HCT116 (cell line): ENCODE measurements around the gene NELL1. TPM values are rescaled to one million over a fixed set of nuclear protein-coding genes. Genes with fewer than 3 reads are reported as not detected.

Experiments
- ATAC-seq: fragments of 200-7000 bp; cut with Tn5 transposase; 2 replicates; pipeline ENCODE4 v1.9.1; 2020; ENCODE audit warnings: mild to moderate bottlenecking, moderate library complexity
- BruUV-seq: library from RNA; stranded (reverse); fragments of 400-500 nt; replicated peaks from 2 replicates; lab custom pipeline; 2021; lab: Mats Ljungman, UMichigan
- CTCF ChIA-PET: fragments of 300-600 bp; sonication (Branson Sonifier 250); formaldehyde crosslinking; loops from one replicate; lab custom pipeline; 2021; ENCODE audit warnings: antibody characterized with exemption; lab: Charles Lee
- POLR2A ChIA-PET: fragments of 300-600, 350-600 bp; sonication (Branson Sonifier 250); formaldehyde crosslinking; loops from one replicate; lab custom pipeline; 2021; ENCODE audit warnings: antibody characterized with exemption; lab: Charles Lee
- RAD21 ChIA-PET, 2 experiments: fragments of 300-600 bp; sonication (Branson Sonifier 250); formaldehyde crosslinking; loops; one replicate each; lab custom pipeline; 2023; ENCODE audit warnings: low total read pairs in 2 of 2; ENCODE audit not compliant: uncharacterized antibody in 2 of 2, unreplicated experiment in 2 of 2, low non-redundant PET in 1 of 2; lab: Charles Lee
- DNase-seq: peaks from one replicate; pipeline ENCODE4 v3.0.0-alpha.2; 2010; ENCODE audit warnings: low read depth, low spot score
- H2AFZ ChIP-seq: fragments of 200-600 bp; shearing (Covaris generic), sonication (generic); 2 replicates; pipeline ENCODE4 v1.6.1; 2017; ENCODE audit warnings: low read depth, mixed run types, mixed read lengths, antibody characterized with exemption, low read length; ENCODE audit not compliant: poor library complexity, severe bottlenecking
- H3K27ac ChIP-seq: 2 replicates; pipeline ENCODE4 v1.5.1; 2012; ENCODE audit warnings: low read depth, low read length
- H3K27me3 ChIP-seq: fragments of 200-600 bp; sonication (generic); 2 replicates; pipeline ENCODE4 v1.6.1; 2016; ENCODE audit warnings: mixed run types, low read length, mixed read lengths; ENCODE audit not compliant: insufficient read depth
- H3K36me3 ChIP-seq, 2 experiments: fragments of 200-500 bp in 1 of 2; fragments of 200-600 bp in 1 of 2; sonication (Bioruptor generic) in 1 of 2; sonication (generic) in 1 of 2; 2 replicates each; pipeline versions ENCODE4 v1.5.1 to v1.6.1; 2014 to 2016; ENCODE audit warnings: low read length in 2 of 2, inconsistent platforms in 1 of 2, mixed read lengths in 1 of 2, mixed run types in 1 of 2; ENCODE audit not compliant: insufficient read depth in 2 of 2, control insufficient read depth in 1 of 2
- H3K4me1 ChIP-seq, 2 experiments: fragments of 200-600 bp in 1 of 2; sonication (generic) in 1 of 2; 2 replicates each; pipeline versions ENCODE4 v1.5.1 to v1.6.1; 2012 to 2017; ENCODE audit warnings: low read length in 2 of 2, inconsistent platforms in 1 of 2, mild to moderate bottlenecking in 1 of 2, mixed read lengths in 1 of 2, mixed run types in 1 of 2, moderate library complexity in 1 of 2; ENCODE audit not compliant: insufficient read depth in 2 of 2, control insufficient read depth in 1 of 2
- H3K4me2 ChIP-seq: fragments of 200-600 bp; sonication (generic); 2 replicates; pipeline ENCODE4 v1.6.1; 2017; ENCODE audit warnings: mixed run types, low read length, mixed read lengths
- H3K4me3 ChIP-seq, 2 experiments: fragments of 200-600 bp in 1 of 2; sonication (generic) in 1 of 2; replicated peaks in 1 of 2; 2 replicates each; pipeline ENCODE4 v1.5.1; 2011 to 2016; ENCODE audit warnings: low read length in 2 of 2, control low read depth in 1 of 2, low read depth in 1 of 2, mild to moderate bottlenecking in 1 of 2, mixed read lengths in 1 of 2, mixed run types in 1 of 2
- H3K79me2 ChIP-seq: fragments of 200-600 bp; sonication (generic); 2 replicates; pipeline ENCODE4 v1.6.1; 2017; ENCODE audit warnings: mild to moderate bottlenecking, mixed run types, low read length, moderate library complexity, mixed read lengths; ENCODE audit not compliant: insufficient read depth
- H3K9ac ChIP-seq: fragments of 200-600 bp; sonication (generic); 2 replicates; pipeline ENCODE4 v1.6.1; 2016; ENCODE audit warnings: low read length, mixed read lengths
- H3K9me2 ChIP-seq: fragments of 200-600 bp; sonication (generic), shearing (Covaris generic); 2 replicates; pipeline ENCODE4 v1.6.1; 2017; ENCODE audit warnings: mixed run types, mild to moderate bottlenecking, moderate library complexity; ENCODE audit not compliant: insufficient read depth
- H3K9me3 ChIP-seq, 2 experiments: fragments of 200-500 bp in 1 of 2; fragments of 200-600 bp in 1 of 2; sonication (Bioruptor generic) in 1 of 2; sonication (generic) in 1 of 2; 2 replicates each; pipeline ENCODE4 v1.6.1; 2014 to 2017; ENCODE audit warnings: low read length in 2 of 2, mixed read lengths in 2 of 2, inconsistent platforms in 1 of 2, low read depth in 1 of 2, mild to moderate bottlenecking in 1 of 2, mixed run types in 1 of 2, moderate library complexity in 1 of 2; ENCODE audit not compliant: control insufficient read depth in 1 of 2, insufficient read depth in 1 of 2
- H4K20me1 ChIP-seq: fragments of 200-600 bp; sonication (generic), shearing (Covaris generic); 2 replicates; pipeline ENCODE4 v1.6.1; 2017; ENCODE audit warnings: mixed run types, mild to moderate bottlenecking, moderate library complexity; ENCODE audit not compliant: insufficient read depth
- EZH2phosphoT487 ChIP-seq: fragments of 200-600 bp; IDR thresholded peaks from 2 replicates; pipeline ENCODE4 v1.6.1; 2018; ENCODE audit warnings: antibody characterized with exemption, borderline replicate concordance
- FOSL1 ChIP-seq: IDR thresholded peaks from 2 replicates; pipeline ENCODE4 v1.6.1; 2012; ENCODE audit warnings: low read depth
- POLR2A ChIP-seq: IDR thresholded peaks from 2 replicates; pipeline ENCODE4 v1.7.0; 2011; ENCODE audit warnings: borderline replicate concordance; ENCODE audit not compliant: insufficient read depth, insufficient read length; ENCODE audit errors: extremely low read depth
- SIN3A ChIP-seq: IDR thresholded peaks from 2 replicates; pipeline ENCODE4 v1.6.1; 2012; ENCODE audit warnings: low read depth
- ZNF274 ChIP-seq: fragments of 200-500 bp; sonication (Bioruptor generic); IDR thresholded peaks from 2 replicates; pipeline ENCODE4 v1.6.1; 2014; ENCODE audit warnings: mild to moderate bottlenecking, low read depth, low read length, inconsistent platforms
- intact Hi-C: fragments of 100-400 bp; cut with micrococcal nuclease; formaldehyde crosslinking; loops from 2 replicates; pipeline ENCODE4 v1.10.0; 2022
- total RNA-seq: library from RNA; stranded (reverse); gene quantifications from one replicate; pipeline ENCODE4 v1.2.1, GENCODE V29; 2021; ENCODE audit not compliant: unreplicated experiment
- TF ChIP-seq, protein P1 (sequence below): IDR thresholded peaks from 2 replicates; pipeline ENCODE4 v1.6.1; 2012

NELL1 gene
- total RNA-seq, 1 experiment from 2014 or later = not detected

GRCh38 chr11:20631519-20632168 lies 37.7 kb upstream of the NELL1 start:
- Histone ChIP-seq H3K36me3 (no peaks in the 10 kb centered on the region), H3K4me3 (no peak overlapping the region), H4K20me1 (no peaks in the 10 kb centered on the region), H3K79me2 (no peaks in the 10 kb centered on the region), H2AFZ (no peak overlapping the region), H3K9me3 (no peaks in the 10 kb centered on the region), H3K4me1 (no peaks in the 10 kb centered on the region), H3K27me3 (peaks cover 11% of the 10 kb centered on the region; the same call in 1 of the 2 replicates)
- CTCF ChIA-PET = no interaction called here
- ATAC-seq = no peak
- intact Hi-C loops = no loop called here
- no TSS peak for BruUV-seq
- RAD21 ChIA-PET = no interaction called here
- TF ChIP-seq SIN3A (no peak), FOSL1 (no peak), ZNF274 (no peak)
- TF ChIP-seq, all 23 proteins: peak for 0
- POLR2A ChIA-PET = no interaction called here
- no peak overlapping the region for H3K9ac ChIP-seq
- DNase-seq = no peak
- H3K9me2 ChIP-seq = no peaks in the 10 kb centered on the region
- no peak overlapping the region for H3K4me2 ChIP-seq
- H3K27ac ChIP-seq = no peak overlapping the region

DNA sequence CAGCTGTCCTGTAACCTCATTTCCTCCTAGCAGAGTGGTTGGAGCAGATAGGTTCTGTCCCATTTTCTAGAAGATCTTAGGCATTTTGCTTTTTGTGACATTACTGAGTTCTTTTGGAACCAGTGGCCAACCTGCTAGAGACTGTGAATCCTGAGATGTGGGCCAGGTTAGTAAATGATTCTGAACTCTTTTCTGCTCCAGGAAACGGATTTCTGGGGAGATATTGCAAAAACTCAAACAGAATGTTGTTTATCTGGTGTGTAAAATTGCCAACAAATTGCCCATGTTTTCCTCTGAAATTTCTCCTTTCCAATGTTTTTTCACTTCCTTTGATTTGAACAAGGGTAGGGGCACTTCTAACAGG lies 37.2 kb upstream of the NELL1 start:
- H3K4me2 ChIP-seq = no peak overlapping the region
- no peaks in the 10 kb centered on the region for H3K4me1 ChIP-seq
- no peak for DNase-seq
- ATAC-seq = no peak
- RAD21 ChIA-PET = no interaction called here
- no peak overlapping the region for H2AFZ ChIP-seq
- H3K9me2 ChIP-seq = no peaks in the 10 kb centered on the region
- POLR2A ChIA-PET = no interaction called here
- H4K20me1 ChIP-seq = no peaks in the 10 kb centered on the region
- TF ChIP-seq EZH2phosphoT487 (no peak), POLR2A (no peak)
- TF ChIP-seq, protein P1, sequence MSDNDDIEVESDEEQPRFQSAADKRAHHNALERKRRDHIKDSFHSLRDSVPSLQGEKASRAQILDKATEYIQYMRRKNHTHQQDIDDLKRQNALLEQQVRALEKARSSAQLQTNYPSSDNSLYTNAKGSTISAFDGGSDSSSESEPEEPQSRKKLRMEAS = no peak
- intact Hi-C loops = no loop called here
- no peaks in the 10 kb centered on the region for H3K9me3 ChIP-seq
- H3K79me2 ChIP-seq = no peaks in the 10 kb centered on the region
- CTCF ChIA-PET = no interaction called here
- H3K9ac ChIP-seq = no peak overlapping the region
- no peak overlapping the region for H3K27ac ChIP-seq
- H3K27me3 ChIP-seq = peaks cover 9% of the 10 kb centered on the region; the same call in 1 of the 2 replicates
- no peaks in the 10 kb centered on the region for H3K36me3 ChIP-seq
- BruUV-seq = no TSS peak
- no peak overlapping the region for H3K4me3 ChIP-seq
